GM21529 (cell line): ENCODE measurements around the gene NEURL3.
"Not testable (repeated sequence)": the region's sequence is repeated elsewhere in the genome, so short reads cannot be mapped to it uniquely, and the experiment has no call there.

ENCODE experiments used
- ATAC-seq: cut with Tn5 transposase; IDR thresholded peaks from one replicate; pipeline ENCODE4 v1.9.1; 2021; ENCODE audit not compliant: unreplicated experiment

NEURL3 gene

GRCh38 chr2:96505231-96505889 lies at the start of gene NEURL3:
Gene NEURL3 (minus strand): TSS chr2:96505357. CDS start chr2:96505286, 71 bp downstream.
- ATAC-seq = no peak

- ATAC-seq = no peak
Measured at GRCh38 chr2:96554293-96555145, 49.4 kb upstream of the NEURL3 start.

DNA sequence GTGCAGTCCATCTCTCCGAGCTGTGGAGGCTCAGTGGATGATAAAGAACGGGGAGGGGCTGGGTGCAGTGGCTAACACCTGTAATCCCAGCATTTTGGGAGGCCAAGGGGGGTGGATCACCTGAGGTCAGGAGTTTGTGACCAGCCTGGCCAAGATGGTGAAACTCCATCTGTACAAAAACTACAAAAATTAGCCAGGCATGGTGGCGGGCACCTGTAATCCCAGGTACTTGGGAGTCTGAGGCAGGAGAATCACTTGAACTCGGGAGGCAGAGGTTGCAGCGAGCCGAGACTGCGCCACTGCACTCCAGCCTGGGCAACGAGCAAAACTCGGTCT lies 48.8 kb upstream of the NEURL3 start:
- not testable (repeated sequence) for ATAC-seq

GRCh38 chr2:96553176-96553956 lies 48.2 kb upstream of the NEURL3 start:
- no peak for ATAC-seq

DNA sequence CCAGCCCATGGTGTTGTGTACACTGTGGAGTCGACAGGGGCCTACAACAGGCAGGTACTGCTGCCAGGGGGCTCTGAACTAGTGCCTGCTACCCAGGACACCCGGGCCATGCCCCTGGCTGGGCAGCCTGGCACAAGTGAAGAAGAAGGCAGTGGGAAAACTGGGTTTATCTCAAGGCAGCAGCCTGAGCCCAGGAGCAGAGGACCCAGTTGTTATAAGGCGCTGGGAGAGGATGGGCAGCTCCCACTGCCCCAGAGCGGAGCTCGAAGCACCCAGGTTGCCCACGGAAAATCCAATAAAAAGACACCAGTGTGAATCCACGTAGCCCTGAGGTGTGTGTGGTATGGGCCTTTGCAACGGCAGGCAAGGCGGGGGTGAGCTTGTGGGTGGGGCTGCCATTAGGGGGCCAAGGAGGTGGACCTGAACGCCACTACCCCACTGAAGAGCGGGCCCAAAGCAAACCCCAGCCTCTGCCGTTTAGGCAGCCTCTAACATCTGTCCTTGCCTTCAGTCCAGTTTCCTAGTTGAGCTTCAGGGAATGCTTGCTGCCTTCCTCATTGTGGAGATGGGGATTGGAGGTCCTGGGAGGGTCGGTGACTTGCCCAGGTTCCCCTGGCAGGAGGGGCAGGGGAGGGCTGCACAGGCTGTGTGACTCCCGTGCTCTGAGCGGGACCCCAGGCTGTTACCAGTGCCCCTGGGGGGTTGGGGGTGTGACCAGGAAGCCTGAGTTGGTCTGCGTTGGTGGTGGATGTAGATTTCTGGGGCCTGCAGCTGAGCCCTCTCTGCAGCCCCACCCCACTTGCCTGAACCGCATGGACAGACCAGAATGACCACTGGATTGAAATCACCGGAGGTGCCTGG lies 47.4 kb upstream of the NEURL3 start:
- ATAC-seq = no peak

GRCh38 chr2:96551605-96552314 lies 46.6 kb upstream of the NEURL3 start:
- no peak for ATAC-seq

DNA sequence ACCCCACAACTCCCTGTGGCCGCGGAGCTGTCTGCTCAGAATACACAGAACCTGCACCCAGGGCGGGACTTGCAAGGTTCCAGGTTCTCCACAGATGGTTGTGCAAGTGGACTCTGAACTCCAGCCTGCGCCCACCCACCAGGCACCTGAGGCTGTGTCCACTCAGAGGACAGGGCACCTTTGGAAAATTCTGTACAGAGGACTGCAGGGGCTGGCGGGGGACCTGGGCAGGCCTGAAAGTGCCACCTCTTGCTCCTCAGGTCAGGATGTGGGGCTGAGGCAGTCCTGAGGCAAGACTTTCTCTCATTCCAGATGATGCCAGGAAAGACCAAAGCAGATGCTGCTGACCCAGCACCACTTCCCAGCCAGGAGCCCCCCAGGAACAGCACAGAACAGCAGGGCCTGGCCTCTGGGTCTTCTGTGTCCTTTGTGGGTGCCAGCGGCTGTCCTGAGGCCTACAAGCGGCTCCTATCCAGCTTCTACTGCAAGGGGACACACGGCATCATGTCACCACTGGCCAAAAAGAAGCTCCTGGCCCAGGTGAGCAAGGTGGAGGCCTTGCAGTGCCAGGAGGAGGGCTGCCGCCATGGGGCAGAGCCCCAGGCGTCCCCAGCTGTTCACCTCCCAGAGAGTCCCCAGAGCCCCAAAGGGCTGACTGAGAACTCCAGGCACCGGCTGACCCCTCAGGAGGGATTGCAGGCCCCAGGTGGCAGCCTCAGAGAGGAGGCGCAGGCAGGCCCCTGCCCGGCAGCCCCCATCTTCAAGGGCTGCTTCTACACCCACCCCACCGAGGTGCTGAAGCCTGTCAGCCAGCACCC lies 45.8 kb upstream of the NEURL3 start:
- no peak for ATAC-seq

- no peak for ATAC-seq
Measured at GRCh38 chr2:96549967-96550786, 45.0 kb upstream of the NEURL3 start.

- no peak for ATAC-seq
Measured at GRCh38 chr2:96549466-96549785, 44.3 kb upstream of the NEURL3 start.

DNA sequence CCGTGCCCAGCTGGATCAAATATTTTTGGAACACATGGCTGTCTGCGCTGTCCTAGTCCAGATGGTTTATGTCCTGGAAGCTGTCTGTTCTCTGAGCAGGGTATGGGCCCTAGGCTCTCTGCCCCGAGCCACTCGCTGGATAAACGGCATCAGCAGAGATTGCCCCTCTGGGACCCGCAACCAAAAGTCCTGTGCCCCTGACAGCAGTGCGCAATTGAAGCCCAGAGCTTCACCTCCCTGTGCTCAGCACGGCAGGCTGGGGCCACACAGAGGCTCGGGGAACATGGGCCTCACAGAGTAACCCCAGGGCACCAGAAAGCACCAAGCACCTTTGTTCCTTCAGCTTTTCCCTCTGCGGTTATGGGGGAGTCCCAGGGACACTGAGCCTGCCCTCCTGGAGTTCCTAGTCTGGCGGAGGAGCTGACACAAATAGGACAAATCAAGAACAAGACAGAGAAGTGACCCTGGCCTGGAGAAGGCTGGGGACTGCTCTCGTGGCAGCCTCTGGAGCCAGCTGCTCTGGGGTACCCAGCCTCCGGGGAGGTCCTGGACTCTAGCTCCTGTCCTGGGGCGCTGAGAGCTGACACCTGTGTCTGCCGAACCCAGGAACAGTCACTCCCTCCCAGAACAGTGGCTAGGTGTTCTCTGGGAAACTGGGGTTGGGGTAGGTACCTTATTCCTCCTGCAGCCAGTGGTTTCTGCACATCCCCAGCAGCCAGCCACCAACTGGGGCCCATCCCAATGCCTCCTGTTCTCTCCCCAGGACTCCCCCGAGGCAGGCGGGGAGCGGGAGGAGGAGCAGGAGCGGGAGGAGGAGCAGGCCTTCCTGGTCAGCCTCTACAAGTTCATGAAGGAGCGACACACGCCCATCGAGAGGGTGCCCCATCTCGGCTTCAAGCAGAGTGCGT lies 43.7 kb upstream of the NEURL3 start:
- ATAC-seq = no peak

- ATAC-seq = no peak
Measured at GRCh38 chr2:96547731-96548171, 42.6 kb upstream of the NEURL3 start.

DNA sequence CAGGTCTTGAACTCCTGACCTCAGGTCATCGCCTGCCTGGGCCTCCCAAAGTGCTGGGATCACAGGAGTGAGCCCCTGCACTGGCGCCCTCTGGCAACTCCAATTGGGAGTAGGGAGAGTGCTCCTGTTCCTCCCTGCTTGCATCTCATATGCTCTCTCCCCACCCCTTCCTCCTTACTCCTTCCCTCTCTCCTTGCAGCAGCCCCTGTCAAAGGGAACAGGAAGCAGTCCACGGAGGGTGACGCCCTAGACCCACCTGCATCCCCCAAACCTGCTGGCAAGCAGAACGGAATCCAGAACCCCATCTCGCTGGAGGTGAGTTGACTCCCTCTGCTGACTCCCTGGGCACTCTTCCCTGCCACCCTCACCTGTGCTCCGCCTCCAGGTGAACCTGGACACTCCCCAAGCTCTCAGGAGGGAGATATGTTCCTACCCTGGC lies 42.1 kb upstream of the NEURL3 start:
- ATAC-seq = no peak

DNA sequence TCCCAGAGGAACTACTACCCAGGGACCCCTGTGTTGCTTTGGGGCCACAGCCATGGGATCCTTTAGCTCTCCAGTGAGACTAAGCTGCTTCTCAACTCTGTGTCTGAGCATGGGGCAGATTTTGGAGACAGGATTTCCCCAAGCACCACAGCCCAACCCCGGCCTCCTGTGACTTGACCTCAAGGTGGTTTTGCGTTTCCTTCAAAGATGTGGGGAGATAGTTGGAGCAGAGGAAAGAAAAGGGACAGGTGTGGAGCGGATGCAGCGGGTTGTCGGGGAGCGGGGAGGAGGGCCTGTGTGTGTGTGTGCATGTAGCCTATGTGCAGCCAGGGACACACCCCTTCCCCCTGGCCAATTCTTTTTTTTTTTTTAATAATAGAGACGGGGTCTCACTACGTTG lies 41.6 kb upstream of the NEURL3 start:
- ATAC-seq = no peak

DNA sequence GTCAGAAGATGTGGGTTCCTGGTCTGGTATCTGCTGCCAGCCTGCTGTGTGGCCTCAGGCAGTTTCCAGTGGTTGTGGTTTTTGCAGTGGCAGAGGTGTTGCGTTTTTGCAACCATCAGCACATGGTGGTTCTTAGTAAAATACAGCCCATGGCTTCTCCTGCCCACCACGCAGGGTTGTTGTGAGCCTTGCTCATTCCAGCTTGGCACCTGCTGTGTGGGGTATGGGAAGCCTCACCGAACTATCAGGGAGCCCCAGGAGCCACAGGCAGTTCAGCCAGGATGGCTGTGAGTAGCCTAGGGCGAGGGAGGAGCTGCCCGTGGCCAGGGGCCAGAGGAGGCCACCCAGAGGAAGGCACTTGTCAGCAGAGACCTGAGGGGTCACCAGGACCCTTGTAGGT lies 41.2 kb upstream of the NEURL3 start:
- no peak for ATAC-seq

GRCh38 chr2:96542357-96542977 lies 37.3 kb upstream of the NEURL3 start:
- ATAC-seq = no peak

- ATAC-seq = no peak
Measured at GRCh38 chr2:96541398-96542152, 36.4 kb upstream of the NEURL3 start.
